ENCODE results near the gene CTNND2. TPM values are rescaled to one million over a fixed set of nuclear protein-coding genes. Genes with fewer than 3 reads are reported as not detected.

CTNND2 gene
- total RNA-seq, 1 experiment from 2014 or later = not detected

DNA sequence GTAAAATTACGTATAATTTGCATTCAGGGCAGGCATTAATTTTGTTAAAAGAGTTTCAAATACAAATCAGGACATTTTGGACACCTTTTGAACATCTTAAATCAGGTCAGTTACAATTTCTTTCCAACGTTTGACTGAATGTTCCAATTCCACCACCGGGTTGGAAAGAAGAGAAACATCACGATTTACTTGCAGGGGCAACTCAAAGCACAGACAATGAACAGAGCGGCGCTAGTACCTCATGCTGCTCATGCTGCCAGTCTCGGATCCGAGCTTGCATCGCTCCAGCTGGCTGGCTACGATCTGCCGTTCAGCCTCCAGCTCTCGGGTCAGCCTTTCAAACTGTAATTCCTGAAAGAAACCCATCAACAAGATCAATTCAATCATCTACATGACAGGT, 339.5 kb downstream of the CTNND2 start:
- intact Hi-C loops (cut with micrococcal nuclease; ENCODE audit: unreplicated experiment) = no loop called here
- H3K27me3 ChIP-seq (replicated peaks; ENCODE audit: insufficient read depth, low read depth, low read length, poor library complexity) = no peaks in the 10 kb centered on the region
- POLR2A ChIA-PET (ENCODE audit: low non-redundant PET) = no interaction called here

DNA sequence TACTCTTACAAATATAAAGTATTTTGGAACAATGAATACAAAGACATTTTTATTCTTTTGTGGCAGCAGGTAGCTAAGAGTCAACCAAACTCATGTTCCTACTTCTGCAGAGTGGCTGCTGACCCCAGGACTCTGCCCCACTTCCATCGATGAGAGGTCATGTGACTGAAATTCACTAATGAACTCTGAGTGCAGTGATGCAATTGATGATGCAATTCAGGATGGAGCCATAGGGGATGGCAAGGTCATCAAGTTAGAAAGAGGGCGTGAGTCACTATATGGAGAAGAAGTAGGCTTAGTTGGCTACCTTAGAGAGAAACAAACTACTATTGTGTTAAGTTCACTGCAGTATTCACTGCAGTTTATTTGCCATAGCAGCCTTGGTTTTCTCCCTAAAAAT, 340.4 kb downstream of the CTNND2 start:
- Histone ChIP-seq H3K27me3 (replicated peaks; ENCODE audit: insufficient read depth, low read depth, low read length, poor library complexity) (no peaks in the 10 kb centered on the region), H3K4me3 (ENCODE audit: low read depth, low read length, poor library complexity, severe bottlenecking) (no peak overlapping the region), H3K36me3 (ENCODE audit: insufficient read depth, low read length, poor library complexity, severe bottlenecking) (no peaks in the 10 kb centered on the region), H3K27ac (ENCODE audit: low read depth, low read length, poor library complexity, severe bottlenecking) (no peak overlapping the region), H3K4me1 (ENCODE audit: insufficient read depth, low read length, poor library complexity, severe bottlenecking) (no peaks in the 10 kb centered on the region), H3K9me3 (ENCODE audit: low read depth, low read length, poor library complexity, severe bottlenecking) (peaks cover 11% of the 10 kb centered on the region)
- ChIA-PET CTCF (no interaction called here), POLR2A (ENCODE audit: low non-redundant PET) (no interaction called here)
- DNase-seq (ENCODE audit: low spot score) = no peak
- no TSS peak for BruUV-seq (replicated peaks)
- intact Hi-C loops (cut with micrococcal nuclease; ENCODE audit: unreplicated experiment) = no loop called here
- TF ChIP-seq, protein P1, sequence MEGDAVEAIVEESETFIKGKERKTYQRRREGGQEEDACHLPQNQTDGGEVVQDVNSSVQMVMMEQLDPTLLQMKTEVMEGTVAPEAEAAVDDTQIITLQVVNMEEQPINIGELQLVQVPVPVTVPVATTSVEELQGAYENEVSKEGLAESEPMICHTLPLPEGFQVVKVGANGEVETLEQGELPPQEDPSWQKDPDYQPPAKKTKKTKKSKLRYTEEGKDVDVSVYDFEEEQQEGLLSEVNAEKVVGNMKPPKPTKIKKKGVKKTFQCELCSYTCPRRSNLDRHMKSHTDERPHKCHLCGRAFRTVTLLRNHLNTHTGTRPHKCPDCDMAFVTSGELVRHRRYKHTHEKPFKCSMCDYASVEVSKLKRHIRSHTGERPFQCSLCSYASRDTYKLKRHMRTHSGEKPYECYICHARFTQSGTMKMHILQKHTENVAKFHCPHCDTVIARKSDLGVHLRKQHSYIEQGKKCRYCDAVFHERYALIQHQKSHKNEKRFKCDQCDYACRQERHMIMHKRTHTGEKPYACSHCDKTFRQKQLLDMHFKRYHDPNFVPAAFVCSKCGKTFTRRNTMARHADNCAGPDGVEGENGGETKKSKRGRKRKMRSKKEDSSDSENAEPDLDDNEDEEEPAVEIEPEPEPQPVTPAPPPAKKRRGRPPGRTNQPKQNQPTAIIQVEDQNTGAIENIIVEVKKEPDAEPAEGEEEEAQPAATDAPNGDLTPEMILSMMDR (conservative IDR thresholded peaks at IDR 0.05; ENCODE audit: low read depth, low read length) = no peak
- no peak for TF ChIP-seq EZH2 (IDR thresholded peaks at IDR 0.05; ENCODE audit: borderline replicate concordance, low read depth, low read length, poor library complexity, severe bottlenecking)

More for the DNA sequence above, 339.5 kb downstream of the CTNND2 start:
- Histone ChIP-seq H3K4me3 (ENCODE audit: low read depth, low read length, poor library complexity, severe bottlenecking) (no peak overlapping the region), H3K27ac (ENCODE audit: low read depth, low read length, poor library complexity, severe bottlenecking) (no peak overlapping the region), H3K4me1 (ENCODE audit: insufficient read depth, low read length, poor library complexity, severe bottlenecking) (no peaks in the 10 kb centered on the region), H3K9me3 (ENCODE audit: low read depth, low read length, poor library complexity, severe bottlenecking) (peaks cover 11% of the 10 kb centered on the region), H3K36me3 (ENCODE audit: insufficient read depth, low read length, poor library complexity, severe bottlenecking) (no peaks in the 10 kb centered on the region)
- CTCF ChIA-PET = no interaction called here
- TF ChIP-seq, protein P1 (conservative IDR thresholded peaks at IDR 0.05; ENCODE audit: low read depth, low read length) = no peak
- no peak for TF ChIP-seq EZH2 (IDR thresholded peaks at IDR 0.05; ENCODE audit: borderline replicate concordance, low read depth, low read length, poor library complexity, severe bottlenecking)
- DNase-seq (ENCODE audit: low spot score) = no peak
- no TSS peak for BruUV-seq (replicated peaks)

DNA sequence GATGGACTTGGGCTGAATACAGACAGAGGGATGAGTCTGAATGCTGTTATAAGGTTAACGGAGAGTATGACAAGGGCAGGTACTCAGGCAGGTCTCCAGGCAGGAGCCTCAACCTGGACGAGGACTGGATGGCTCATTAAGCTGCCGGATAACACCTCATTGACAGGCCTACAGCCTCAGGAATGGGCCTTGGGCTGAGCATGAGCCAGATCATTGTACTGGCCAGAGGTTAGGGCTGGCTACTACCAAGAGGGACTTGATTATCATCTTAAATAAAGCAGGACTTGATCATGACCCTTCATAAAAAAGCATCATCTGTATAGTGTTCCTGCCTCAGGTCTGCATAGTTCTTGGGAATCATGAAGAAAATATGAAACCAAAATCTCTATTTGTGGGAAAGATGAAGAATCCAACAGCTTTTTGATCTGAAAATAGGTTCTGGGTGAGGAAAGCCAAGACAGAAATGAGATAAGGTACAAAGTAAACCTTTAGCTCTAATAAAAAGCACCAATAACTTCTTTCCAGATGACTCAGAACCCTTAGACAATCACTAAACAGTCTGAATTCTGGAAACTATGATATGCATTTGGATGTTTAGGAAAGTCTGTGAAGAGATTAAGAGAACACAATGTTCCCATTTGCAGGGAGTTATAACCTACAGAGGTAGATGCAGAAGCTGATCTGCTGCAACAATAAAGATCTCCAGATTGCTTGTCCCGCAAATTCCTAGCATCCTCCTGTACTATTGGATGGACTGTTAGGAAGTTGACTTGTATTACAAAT, 343.1 kb downstream of the CTNND2 start:
- Histone ChIP-seq H3K36me3 (ENCODE audit: insufficient read depth, low read length, poor library complexity, severe bottlenecking) (no peaks in the 10 kb centered on the region), H3K27ac (ENCODE audit: low read depth, low read length, poor library complexity, severe bottlenecking) (no peak overlapping the region), H3K9me3 (ENCODE audit: low read depth, low read length, poor library complexity, severe bottlenecking) (peaks cover 7% of the 10 kb centered on the region), H3K27me3 (replicated peaks; ENCODE audit: insufficient read depth, low read depth, low read length, poor library complexity) (no peaks in the 10 kb centered on the region), H3K4me3 (ENCODE audit: low read depth, low read length, poor library complexity, severe bottlenecking) (no peak overlapping the region), H3K4me1 (ENCODE audit: insufficient read depth, low read length, poor library complexity, severe bottlenecking) (no peaks in the 10 kb centered on the region)
- BruUV-seq (replicated peaks) = no TSS peak
- TF ChIP-seq EZH2 (IDR thresholded peaks at IDR 0.05; ENCODE audit: borderline replicate concordance, low read depth, low read length, poor library complexity, severe bottlenecking) = no peak
- TF ChIP-seq, protein P1 (conservative IDR thresholded peaks at IDR 0.05; ENCODE audit: low read depth, low read length) = no peak
- POLR2A ChIA-PET (ENCODE audit: low non-redundant PET) = no interaction called here
- CTCF ChIA-PET = no interaction called here
- intact Hi-C loops (cut with micrococcal nuclease; ENCODE audit: unreplicated experiment) = no loop called here
- DNase-seq (ENCODE audit: low spot score) = no peak

Measured in A673 (cell line).